Type B pancreatic cell (in vitro differentiated cells): Measurements from ENCODE around the gene PCBP3. TPM values are rescaled to one million over a fixed set of nuclear protein-coding genes. Genes with fewer than 3 reads are reported as not detected.

Experiments
- DNase-seq: peaks from one replicate; pipeline ENCODE4 v3.0.0; 2021; ENCODE audit warnings: mixed read lengths; ENCODE audit not compliant: unreplicated experiment; ENCODE audit errors: extremely low spot score
- H3K27ac Mint-ChIP-seq: 2 replicates; pipeline ENCODE4 v1.8.0; 2021; ENCODE audit warnings: mild to moderate bottlenecking, mixed read lengths
- H3K27me3 Mint-ChIP-seq: 2 replicates; pipeline ENCODE4 v1.8.0; 2021; ENCODE audit warnings: mixed read lengths
- H3K36me3 Mint-ChIP-seq: 2 replicates; pipeline ENCODE4 v1.8.0; 2021; ENCODE audit warnings: mixed read lengths
- H3K4me1 Mint-ChIP-seq: one replicate; pipeline ENCODE4 v1.8.0; 2021; ENCODE audit warnings: mixed read lengths; ENCODE audit not compliant: unreplicated experiment
- H3K4me3 Mint-ChIP-seq: 2 replicates; pipeline ENCODE4 v1.8.0; 2021; ENCODE audit warnings: mild to moderate bottlenecking, mixed read lengths
- H3K9me3 Mint-ChIP-seq: 2 replicates; pipeline ENCODE4 v1.8.0; 2021; ENCODE audit warnings: mixed read lengths
- total RNA-seq: library from RNA; stranded (reverse); gene quantifications from 2 replicates; pipeline ENCODE4 v1.2.1, GENCODE V29; 2021; ENCODE audit warnings: low replicate concordance
- TF ChIP-seq, protein P1 (sequence below): fragments of 200-600 bp; sonication (generic); conservative IDR thresholded peaks from 2 replicates; pipeline ENCODE4 v1.5.0; 2021; ENCODE audit warnings: antibody characterized with exemption, mild to moderate bottlenecking

PCBP3 gene
- total RNA-seq, 1 donor from 2014 or later: 5.5 TPM

DNA sequence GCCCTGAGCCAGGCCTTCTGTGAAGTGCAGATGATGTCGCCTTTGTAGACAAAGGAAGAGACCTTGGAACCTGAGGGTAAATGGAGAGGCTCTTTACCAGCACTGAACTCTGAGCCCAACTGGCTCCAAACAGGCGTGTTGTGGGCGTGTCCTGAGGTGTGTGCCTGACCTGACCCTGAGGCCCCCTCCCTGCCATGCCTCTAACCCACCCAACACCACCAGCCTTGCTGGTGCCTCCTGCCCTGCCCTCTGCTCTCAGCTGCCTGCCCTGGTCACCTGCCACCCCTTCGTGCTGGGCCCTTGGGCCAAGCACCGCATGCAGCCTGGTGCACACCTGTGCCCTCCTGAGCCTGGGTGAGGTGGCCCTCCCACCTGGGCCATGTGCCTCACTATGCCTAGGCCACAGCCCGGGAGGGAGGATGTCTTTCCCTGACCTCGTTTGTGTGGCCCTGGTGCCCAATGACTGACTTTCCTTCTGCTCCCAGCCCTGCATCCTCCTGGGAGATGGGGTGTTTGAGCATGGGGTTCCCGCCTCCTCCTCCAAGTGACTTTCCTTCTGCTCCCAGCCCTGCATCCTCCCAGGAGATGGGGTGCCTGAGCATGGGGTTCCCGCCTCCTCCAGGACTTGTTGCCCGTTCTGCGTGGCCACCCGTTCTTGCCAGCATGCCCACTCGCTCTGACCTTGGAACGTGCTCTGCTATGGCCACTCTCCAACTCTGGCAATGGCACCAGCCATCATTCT, 157.0 kb downstream of the PCBP3 start:
- H3K9me3 Mint-ChIP-seq: no peaks in the 10 kb centered on the region
- H3K4me3 Mint-ChIP-seq: no peak overlapping the region
- H3K27me3 Mint-ChIP-seq: no peaks in the 10 kb centered on the region
- H3K27ac Mint-ChIP-seq: no peak overlapping the region
- DNase-seq: peak; percentile 65
- H3K4me1 Mint-ChIP-seq: peaks cover 6% of the 10 kb centered on the region
- H3K36me3 Mint-ChIP-seq: no peaks in the 10 kb centered on the region
- TF ChIP-seq, protein P1, sequence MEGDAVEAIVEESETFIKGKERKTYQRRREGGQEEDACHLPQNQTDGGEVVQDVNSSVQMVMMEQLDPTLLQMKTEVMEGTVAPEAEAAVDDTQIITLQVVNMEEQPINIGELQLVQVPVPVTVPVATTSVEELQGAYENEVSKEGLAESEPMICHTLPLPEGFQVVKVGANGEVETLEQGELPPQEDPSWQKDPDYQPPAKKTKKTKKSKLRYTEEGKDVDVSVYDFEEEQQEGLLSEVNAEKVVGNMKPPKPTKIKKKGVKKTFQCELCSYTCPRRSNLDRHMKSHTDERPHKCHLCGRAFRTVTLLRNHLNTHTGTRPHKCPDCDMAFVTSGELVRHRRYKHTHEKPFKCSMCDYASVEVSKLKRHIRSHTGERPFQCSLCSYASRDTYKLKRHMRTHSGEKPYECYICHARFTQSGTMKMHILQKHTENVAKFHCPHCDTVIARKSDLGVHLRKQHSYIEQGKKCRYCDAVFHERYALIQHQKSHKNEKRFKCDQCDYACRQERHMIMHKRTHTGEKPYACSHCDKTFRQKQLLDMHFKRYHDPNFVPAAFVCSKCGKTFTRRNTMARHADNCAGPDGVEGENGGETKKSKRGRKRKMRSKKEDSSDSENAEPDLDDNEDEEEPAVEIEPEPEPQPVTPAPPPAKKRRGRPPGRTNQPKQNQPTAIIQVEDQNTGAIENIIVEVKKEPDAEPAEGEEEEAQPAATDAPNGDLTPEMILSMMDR: no peak

DNA sequence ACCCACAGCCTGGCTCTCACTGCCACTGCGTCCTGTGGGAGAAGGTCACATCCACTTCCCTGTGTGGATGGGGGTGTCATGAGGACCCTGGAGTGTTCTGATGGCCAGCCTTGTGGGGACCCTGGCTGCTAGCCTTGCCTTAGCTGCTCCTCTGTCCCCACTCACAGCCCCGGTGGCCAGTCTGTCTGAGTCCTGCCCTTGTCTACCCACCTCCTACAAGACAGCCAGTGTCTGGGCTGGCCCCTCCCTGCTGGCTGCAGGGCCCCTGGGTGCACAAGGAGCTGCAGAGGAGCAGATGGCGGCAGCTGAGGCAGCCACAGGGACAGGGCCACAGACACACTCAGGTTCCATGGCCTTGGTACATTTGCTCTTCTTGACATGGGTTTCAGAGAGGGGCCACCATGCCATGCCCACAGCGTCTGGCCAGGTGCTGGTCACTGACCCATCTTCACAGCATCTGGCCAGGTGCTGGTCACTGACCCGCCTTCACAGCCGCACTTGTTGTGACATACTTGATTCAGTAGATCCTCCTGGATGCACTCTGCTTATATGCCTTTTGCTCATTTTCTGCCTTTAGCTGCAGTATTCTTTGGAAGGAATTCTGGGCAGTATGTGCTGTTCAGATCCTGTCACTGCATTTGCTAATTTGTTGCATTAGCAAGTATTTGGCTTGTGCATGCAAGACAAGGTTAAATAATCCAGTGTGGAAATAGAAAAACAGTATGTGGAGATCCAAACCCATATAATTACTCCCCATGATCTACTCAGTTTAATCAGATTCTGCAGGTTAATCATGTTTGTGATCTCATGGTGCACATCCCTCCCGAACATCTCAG, 157.8 kb downstream of the PCBP3 start:
- no peaks in the 10 kb centered on the region for H3K27me3 Mint-ChIP-seq
- peaks cover 6% of the 10 kb centered on the region for H3K4me1 Mint-ChIP-seq
- peak; percentile 65 for DNase-seq
- no peaks in the 10 kb centered on the region for H3K9me3 Mint-ChIP-seq
- TF ChIP-seq, protein P1: no peak
- H3K36me3 Mint-ChIP-seq: no peaks in the 10 kb centered on the region
- H3K4me3 Mint-ChIP-seq: no peak overlapping the region
- no peak overlapping the region for H3K27ac Mint-ChIP-seq

GRCh38 chr21:45801989-45802388, 158.5 kb downstream of the PCBP3 start:
- no peak for DNase-seq
- no peak overlapping the region for H3K4me3 Mint-ChIP-seq
- H3K4me1 Mint-ChIP-seq: peaks cover 6% of the 10 kb centered on the region
- H3K27me3 Mint-ChIP-seq: no peaks in the 10 kb centered on the region
- H3K27ac Mint-ChIP-seq: no peak overlapping the region
- no peaks in the 10 kb centered on the region for H3K9me3 Mint-ChIP-seq
- H3K36me3 Mint-ChIP-seq: no peaks in the 10 kb centered on the region
- TF ChIP-seq, protein P1: no peak

GRCh38 chr21:45802425-45802824, 158.9 kb downstream of the PCBP3 start:
- H3K27me3 Mint-ChIP-seq: no peaks in the 10 kb centered on the region
- peaks cover 6% of the 10 kb centered on the region for H3K4me1 Mint-ChIP-seq
- TF ChIP-seq, protein P1: no peak
- no peaks in the 10 kb centered on the region for H3K9me3 Mint-ChIP-seq
- no peak overlapping the region for H3K27ac Mint-ChIP-seq
- peak; percentile 60 for DNase-seq
- H3K4me3 Mint-ChIP-seq: no peak overlapping the region
- H3K36me3 Mint-ChIP-seq: no peaks in the 10 kb centered on the region

DNA sequence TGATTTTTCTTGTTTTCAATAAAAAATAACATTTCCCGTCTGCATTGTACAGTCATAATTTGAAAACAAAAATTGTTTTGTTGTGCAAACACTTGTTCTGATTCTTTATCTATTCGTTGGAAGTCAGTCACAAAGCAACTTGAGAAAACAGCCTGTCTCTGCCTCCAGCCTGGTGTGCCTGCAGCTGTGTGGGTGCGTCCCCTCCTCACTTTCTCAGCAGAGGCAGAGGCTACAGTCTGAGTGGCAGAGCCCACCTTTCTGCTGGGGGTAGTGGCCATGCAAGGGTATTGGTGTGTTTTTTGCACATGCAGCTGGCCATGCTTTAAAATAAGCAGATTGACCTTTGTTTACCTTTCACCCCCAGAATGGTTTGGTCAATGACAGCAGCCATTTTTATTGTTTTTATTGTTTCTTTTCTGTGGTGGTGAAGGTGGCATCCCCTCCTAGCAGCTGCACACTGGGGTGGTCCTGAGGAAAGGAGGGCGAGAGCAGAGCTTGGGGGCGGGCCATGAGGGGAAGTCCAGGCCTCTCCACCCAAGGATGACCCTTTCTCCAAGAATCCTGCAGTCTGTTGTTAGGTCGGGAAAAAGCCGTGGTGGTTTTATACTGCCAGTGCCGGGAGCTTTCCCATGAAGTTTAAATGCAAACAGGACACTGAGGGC, 159.6 kb downstream of the PCBP3 start:
- H3K4me1 Mint-ChIP-seq: peaks cover 6% of the 10 kb centered on the region
- H3K27ac Mint-ChIP-seq: no peak overlapping the region
- H3K9me3 Mint-ChIP-seq: no peaks in the 10 kb centered on the region
- no peaks in the 10 kb centered on the region for H3K27me3 Mint-ChIP-seq
- TF ChIP-seq, protein P1: no peak
- DNase-seq: no peak
- no peaks in the 10 kb centered on the region for H3K36me3 Mint-ChIP-seq
- H3K4me3 Mint-ChIP-seq: no peak overlapping the region
